ENCODE data around the gene RGS19.

RGS19 gene

GRCh38 chr20:64116016-64116415 is 36.7 kb upstream of the RGS19 start:
- no peak overlapping the region for H3K4me3 ChIP-seq (replicated peaks in 1 of 2; ENCODE audit: low read depth in 2 of 2, low read length in 2 of 2)
- DNase-seq (ENCODE audit: low read depth in 2 of 2), result no peak
- no peak for TF ChIP-seq CTCF (IDR thresholded peaks at IDR 0.05; ENCODE audit: low read depth, low read length)

- no peak for TF ChIP-seq CTCF (IDR thresholded peaks at IDR 0.05; ENCODE audit: low read depth, low read length)
- H3K4me3 ChIP-seq (replicated peaks in 1 of 2; ENCODE audit: low read depth in 2 of 2, low read length in 2 of 2), result no peak overlapping the region
- DNase-seq (ENCODE audit: low read depth in 2 of 2), result no peak
Observed at GRCh38 chr20:64115171-64115911, 36.0 kb upstream of the RGS19 start.

GRCh38 chr20:64114356-64114971 is 35.1 kb upstream of the RGS19 start:
- no peak for TF ChIP-seq CTCF (IDR thresholded peaks at IDR 0.05; ENCODE audit: low read depth, low read length)
- DNase-seq (ENCODE audit: low read depth in 2 of 2), result no peak
- H3K4me3 ChIP-seq (replicated peaks in 1 of 2; ENCODE audit: low read depth in 2 of 2, low read length in 2 of 2), result no peak overlapping the region

GRCh38 chr20:64113796-64114355 is 34.6 kb upstream of the RGS19 start:
- H3K4me3 ChIP-seq (replicated peaks in 1 of 2; ENCODE audit: low read depth in 2 of 2, low read length in 2 of 2), result no peak overlapping the region
- TF ChIP-seq CTCF (IDR thresholded peaks at IDR 0.05; ENCODE audit: low read depth, low read length), result no peak
- DNase-seq (ENCODE audit: low read depth in 2 of 2), result no peak

- no peak for TF ChIP-seq CTCF (IDR thresholded peaks at IDR 0.05; ENCODE audit: low read depth, low read length)
- H3K4me3 ChIP-seq (replicated peaks in 1 of 2; ENCODE audit: low read depth in 2 of 2, low read length in 2 of 2), result no peak overlapping the region
- no peak for DNase-seq (ENCODE audit: low read depth in 2 of 2)
Observed at GRCh38 chr20:64113444-64113775, 34.1 kb upstream of the RGS19 start.

GRCh38 chr20:64112691-64113443 is 33.5 kb upstream of the RGS19 start:
- DNase-seq (ENCODE audit: low read depth in 2 of 2), result no peak
- no peak overlapping the region for H3K4me3 ChIP-seq (replicated peaks in 1 of 2; ENCODE audit: low read depth in 2 of 2, low read length in 2 of 2)

More at GRCh38 chr20:64112691-64113443, 33.5 kb upstream of the RGS19 start:
- TF ChIP-seq CTCF (IDR thresholded peaks at IDR 0.05; ENCODE audit: low read depth, low read length), result no peak
